SK-N-SH (cell line): ENCODE data around the gene TNIP3. TPM values are rescaled to one million over a fixed set of nuclear protein-coding genes. Genes with fewer than 3 reads are reported as not detected.

Experiments
- CTCF ChIA-PET: fragments of 300-600, 350-600 bp; formaldehyde crosslinking; extraction: SDS; loops from one replicate; lab custom pipeline; 2021; lab: Yijun Ruan, JAX
- POLR2A ChIA-PET: fragments of 350-600 bp; sonication (Branson Sonifier 250); formaldehyde crosslinking; extraction: SDS; loops from one replicate; lab custom pipeline; 2020; ENCODE audit warnings: antibody characterized with exemption, inconsistent platforms; lab: Yijun Ruan, JAX
- DNase-seq: peaks from one replicate; pipeline ENCODE4 v3.0.0; 2012
- H2AFZ ChIP-seq: fragments of 200-600 bp; sonication (generic); 2 replicates; pipeline ENCODE4 v1.8.1; 2016; ENCODE audit warnings: antibody characterized with exemption, mild to moderate bottlenecking, low read depth
- H3F3A ChIP-seq: fragments of 200-600 bp; sonication (generic); replicated peaks from 2 replicates; pipeline ENCODE3; 2016; ENCODE audit warnings: antibody characterized with exemption, mild to moderate bottlenecking; ENCODE audit not compliant: insufficient read depth
- H3K27ac ChIP-seq, 2 experiments: fragments of 200-500 bp in 1 of 2; fragments of 200-600 bp in 1 of 2; sonication (Bioruptor generic) in 1 of 2; sonication (generic), shearing (Covaris generic) in 1 of 2; 2 replicates each; pipeline versions ENCODE4 v1.5.1 to v1.6.1; 2014 to 2016; ENCODE audit warnings: low read depth in 2 of 2, inconsistent platforms in 1 of 2, low read length in 1 of 2, mild to moderate bottlenecking in 1 of 2, mixed read lengths in 1 of 2
- H3K27me3 ChIP-seq: fragments of 200-600 bp; sonication (generic), shearing (Covaris generic); 2 replicates; pipeline ENCODE4 v1.6.1; 2016; ENCODE audit warnings: mixed run types; ENCODE audit not compliant: insufficient read depth
- H3K36me3 ChIP-seq, 2 experiments: fragments of 200-500 bp in 1 of 2; fragments of 200-600 bp in 1 of 2; sonication (Bioruptor generic) in 1 of 2; sonication (generic) in 1 of 2; replicated peaks in 1 of 2; 2 replicates each; pipeline versions ENCODE3 to v1.5.1; 2014 to 2016; ENCODE audit warnings: low read length in 1 of 2, mild to moderate bottlenecking in 1 of 2; ENCODE audit not compliant: insufficient read depth in 2 of 2, control insufficient read depth in 1 of 2
- H3K4me1 ChIP-seq, 2 experiments: fragments of 200-500 bp in 1 of 2; fragments of 200-600 bp in 1 of 2; sonication (Bioruptor generic) in 1 of 2; sonication (generic), shearing (Covaris generic) in 1 of 2; 2 replicates each; pipeline versions ENCODE4 v1.5.1 to v1.6.1; 2014 to 2016; ENCODE audit warnings: low read depth in 1 of 2, low read length in 1 of 2, mixed run types in 1 of 2; ENCODE audit not compliant: insufficient read depth in 2 of 2, control insufficient read depth in 1 of 2
- H3K4me2 ChIP-seq: fragments of 200-600 bp; sonication (generic), shearing (Covaris generic); 2 replicates; pipeline ENCODE4 v1.6.1; 2017; ENCODE audit warnings: mixed run types
- H3K4me3 ChIP-seq, 2 experiments: fragments of 200-500 bp in 1 of 2; fragments of 200-600 bp in 1 of 2; sonication (Bioruptor generic) in 1 of 2; sonication (generic), shearing (Covaris generic) in 1 of 2; 2 replicates each; pipeline versions ENCODE4 v1.5.1 to v1.8.1; 2014 to 2016; ENCODE audit warnings: low read depth in 2 of 2, inconsistent platforms in 1 of 2, low read length in 1 of 2, mild to moderate bottlenecking in 1 of 2, mixed read lengths in 1 of 2, moderate library complexity in 1 of 2
- H3K79me2 ChIP-seq: fragments of 200-600 bp; sonication (generic); 2 replicates; pipeline ENCODE4 v1.8.1; 2017; ENCODE audit warnings: mild to moderate bottlenecking; ENCODE audit not compliant: insufficient read depth
- H3K9ac ChIP-seq: fragments of 200-600 bp; sonication (generic); 2 replicates; pipeline ENCODE4 v1.6.1; 2017; ENCODE audit warnings: mixed run types
- H3K9me2 ChIP-seq: fragments of 200-600 bp; sonication (generic); 2 replicates; pipeline ENCODE4 v1.6.1; 2017; ENCODE audit warnings: mixed run types
- H3K9me3 ChIP-seq: fragments of 200-600 bp; sonication (generic); 2 replicates; pipeline ENCODE4 v1.6.1; 2017; ENCODE audit warnings: mixed run types, mild to moderate bottlenecking, moderate library complexity
- H4K20me1 ChIP-seq: fragments of 200-600 bp; sonication (generic); 2 replicates; pipeline ENCODE4 v1.6.1; 2017; ENCODE audit warnings: mild to moderate bottlenecking, mixed run types; ENCODE audit not compliant: insufficient read depth
- CHD2 ChIP-seq: fragments of 150-350 bp; IDR thresholded peaks from 2 replicates; pipeline ENCODE4 v1.6.1; 2018; ENCODE audit warnings: low read length; ENCODE audit not compliant: partially characterized antibody
- EP300 ChIP-seq, 2 experiments: IDR thresholded peaks; 2 replicates each; pipeline versions ENCODE4 v1.4.0 to v1.6.1; 2012; ENCODE audit warnings: borderline replicate concordance in 1 of 2, low read depth in 1 of 2, low read length in 1 of 2
- EZH2phosphoT487 ChIP-seq: fragments of 200-600 bp; sonication (generic); IDR thresholded peaks from 2 replicates; pipeline ENCODE4 v1.6.1; 2017; ENCODE audit warnings: low read depth, mixed run types, mild to moderate bottlenecking, antibody characterized with exemption, moderate library complexity, borderline replicate concordance
- FOXJ3 ChIP-seq: sonication (generic); formaldehyde crosslinking; IDR thresholded peaks from 2 replicates; pipeline ENCODE4 v1.5.1; 2020; ENCODE audit warnings: mild to moderate bottlenecking, missing genetic modification reagents
- FOXM1 ChIP-seq: IDR thresholded peaks from 2 replicates; pipeline ENCODE4 v1.4.0; 2012; ENCODE audit warnings: low read depth, mild to moderate bottlenecking
- GABPA ChIP-seq: IDR thresholded peaks from 2 replicates; pipeline ENCODE4 v1.4.0; 2012; ENCODE audit warnings: low read depth, mild to moderate bottlenecking
- GATA2 ChIP-seq: sonication (generic); formaldehyde crosslinking; IDR thresholded peaks from 2 replicates; pipeline ENCODE4 v1.5.0; 2020; ENCODE audit warnings: mild to moderate bottlenecking, missing genetic modification reagents
- MXI1 ChIP-seq: IDR thresholded peaks from 2 replicates; pipeline ENCODE4 v1.6.1; 2012; ENCODE audit warnings: mild to moderate bottlenecking, low read depth, low read length, improper control_type of control experiment
- NRF1 ChIP-seq: IDR thresholded peaks from 2 replicates; pipeline ENCODE4 v1.6.1; 2012; ENCODE audit warnings: low read depth, mild to moderate bottlenecking, low read length
- RXRA ChIP-seq: IDR thresholded peaks from 2 replicates; pipeline ENCODE4 v1.4.0; 2012; ENCODE audit warnings: low read depth, mild to moderate bottlenecking, borderline replicate concordance
- SMC3 ChIP-seq: IDR thresholded peaks from 2 replicates; pipeline ENCODE4 v1.6.1; 2012; ENCODE audit warnings: low read depth, low read length, improper control_type of control experiment
- TAF1 ChIP-seq: IDR thresholded peaks from 2 replicates; pipeline ENCODE4 v1.6.1; 2012; ENCODE audit warnings: low read depth, mild to moderate bottlenecking, low read length, moderate library complexity, borderline replicate concordance
- YY1 ChIP-seq: IDR thresholded peaks from 2 replicates; pipeline ENCODE4 v1.4.0; 2012; ENCODE audit warnings: low read depth, mild to moderate bottlenecking
- WGBS: methylation state at CpG from one replicate; pipeline ENCODE4 v1.1.6; 2017; ENCODE audit warnings: low lambda C conversion rate; 5-methylcytosine and 5-hydroxymethylcytosine counted together
- polyA plus RNA-seq, 3 experiments: library from polyadenylated mRNA; depleted of rRNA; stranded (reverse); fragments of >200 nt; gene quantifications; 2 replicates each; pipeline ENCODE4 v1.2.3, GENCODE V29; 2012
- TF ChIP-seq, protein P1 (sequence below): IDR thresholded peaks from 2 replicates; pipeline ENCODE4 v1.4.0; 2012; ENCODE audit warnings: low read depth, borderline replicate concordance
- TF ChIP-seq, protein P2 (sequence below): fragments of 200-600 bp; sonication (generic); IDR thresholded peaks from 2 replicates; pipeline ENCODE4 v1.6.1; 2017; ENCODE audit warnings: antibody characterized with exemption, mild to moderate bottlenecking, moderate library complexity
- TF ChIP-seq, protein P3 (sequence below): fragments of 150-350 bp; IDR thresholded peaks from 2 replicates; pipeline ENCODE4 v1.6.1; 2016; ENCODE audit warnings: mild to moderate bottlenecking, low read depth, low read length
- TF ChIP-seq, protein P4 (sequence below): IDR thresholded peaks from 2 replicates; pipeline ENCODE4 v1.4.0; 2012; ENCODE audit warnings: low read depth

Gene TNIP3
- polyA plus RNA-seq, 1 of the 3 experiments (the other 2 are of a cell fraction), result 0.15 TPM

DNA sequence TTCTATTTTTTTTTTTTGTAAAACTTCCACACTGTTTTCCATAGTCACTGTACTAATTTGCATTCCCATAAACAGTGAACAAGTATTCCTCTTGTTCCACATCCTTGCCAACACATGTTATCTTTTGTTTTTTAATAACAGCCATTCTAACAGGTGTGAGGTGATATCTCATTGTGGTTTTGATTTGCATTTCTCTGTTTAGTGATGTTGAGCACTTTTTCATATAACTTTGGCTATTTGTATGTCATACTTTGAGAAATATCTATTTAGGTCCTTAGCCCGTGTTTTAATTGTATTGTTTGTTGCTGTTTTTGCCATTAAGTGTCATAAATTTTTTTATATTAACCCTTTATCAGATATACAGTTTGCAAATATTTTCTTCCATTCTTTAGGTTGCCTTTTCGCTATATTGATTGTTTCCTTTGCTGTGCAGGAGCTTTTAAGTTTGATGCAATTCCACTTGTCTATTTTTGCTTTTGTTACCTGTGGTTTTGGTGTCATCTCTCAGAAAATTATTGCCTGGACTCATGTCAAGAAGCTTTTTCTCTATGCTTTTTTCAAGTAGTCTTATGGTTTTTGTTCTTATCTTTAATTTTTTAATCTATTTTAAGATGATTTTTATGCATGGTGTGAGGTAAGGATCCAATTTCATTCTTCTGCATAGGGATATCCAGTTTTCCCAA lies 63.9 kb downstream of the TNIP3 start:
- ChIA-PET CTCF (interaction anchor here (0.6 to 1.1 kb wide), 3 partner anchors 29 to 1559 kb away, joined by 3 to 4 read pairs (median 3); no protein-coding TSS in a partner anchor), POLR2A (no interaction called here)
- H3K4me2 ChIP-seq, result no peak overlapping the region
- H3K27me3 ChIP-seq, result no peaks in the 10 kb centered on the region
- H4K20me1 ChIP-seq, result no peaks in the 10 kb centered on the region
- H3K36me3 ChIP-seq, result no peaks in the 10 kb centered on the region
- no peaks in the 10 kb centered on the region for H3K4me1 ChIP-seq
- no peaks in the 10 kb centered on the region for H3F3A ChIP-seq
- H3K9ac ChIP-seq, result no peak overlapping the region
- H3K79me2 ChIP-seq, result no peaks in the 10 kb centered on the region
- no peak overlapping the region for H3K4me3 ChIP-seq
- H3K9me3 ChIP-seq, result no peaks in the 10 kb centered on the region
- no peak overlapping the region for H3K27ac ChIP-seq
- TF ChIP-seq RXRA, result no peak
- TF ChIP-seq, all 33 proteins: peak for 0
- Histone ChIP-seq H3K9me2 (no peaks in the 10 kb centered on the region), H2AFZ (no peak overlapping the region)
- 17% methylated on average over 2 of the region's 2 CpGs for WGBS
- no peak for DNase-seq

DNA sequence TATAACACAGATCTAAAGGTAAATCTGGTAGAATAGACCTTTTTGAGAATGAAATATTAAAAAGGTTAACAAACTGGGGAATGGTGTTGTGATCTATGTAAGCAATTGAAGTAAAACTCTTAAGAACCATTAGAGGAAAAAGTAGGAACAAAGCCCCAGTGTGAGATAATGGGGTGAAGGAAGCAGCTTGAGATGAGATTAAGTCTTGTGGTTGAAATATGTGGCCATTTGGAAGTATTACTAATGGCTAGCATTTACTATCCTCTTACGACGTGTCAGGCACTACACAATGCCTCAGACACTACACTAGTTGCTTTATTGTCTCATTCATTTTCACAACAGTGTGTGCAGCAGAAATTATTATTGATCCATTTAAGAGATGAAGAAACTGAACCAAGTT lies 65.9 kb downstream of the TNIP3 start:
- POLR2A ChIA-PET, result no interaction called here
- no peak overlapping the region for H3K4me2 ChIP-seq

More for the DNA sequence above, 65.9 kb downstream of the TNIP3 start:
- Histone ChIP-seq H3F3A (no peaks in the 10 kb centered on the region), H2AFZ (no peak overlapping the region), H3K27ac (no peak overlapping the region), H3K9me3 (no peaks in the 10 kb centered on the region), H3K4me3 (no peak overlapping the region), H4K20me1 (no peaks in the 10 kb centered on the region), H3K79me2 (no peaks in the 10 kb centered on the region), H3K36me3 (no peaks in the 10 kb centered on the region), H3K4me1 (no peaks in the 10 kb centered on the region), H3K27me3 (no peaks in the 10 kb centered on the region), H3K9ac (no peak overlapping the region), H3K9me2 (no peaks in the 10 kb centered on the region)
- TF ChIP-seq CHD2 (no peak), GATA2 (CRISPR knock-in tag) (no peak), RXRA (no peak), FOXJ3 (CRISPR knock-in tag) (no peak), SMC3 (no peak), FOXM1 (no peak), MXI1 (no peak), GABPA (no peak), EP300 (IDR thresholded peaks at IDR 0.05; ENCODE audit: borderline replicate concordance in 1 of 2, low read depth in 1 of 2, low read length in 1 of 2) (no peak), TAF1 (no peak), NRF1 (no peak), YY1 (no peak), EZH2phosphoT487 (no peak)
- TF ChIP-seq, protein P1, sequence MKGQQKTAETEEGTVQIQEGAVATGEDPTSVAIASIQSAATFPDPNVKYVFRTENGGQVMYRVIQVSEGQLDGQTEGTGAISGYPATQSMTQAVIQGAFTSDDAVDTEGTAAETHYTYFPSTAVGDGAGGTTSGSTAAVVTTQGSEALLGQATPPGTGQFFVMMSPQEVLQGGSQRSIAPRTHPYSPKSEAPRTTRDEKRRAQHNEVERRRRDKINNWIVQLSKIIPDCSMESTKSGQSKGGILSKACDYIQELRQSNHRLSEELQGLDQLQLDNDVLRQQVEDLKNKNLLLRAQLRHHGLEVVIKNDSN, result no peak
- TF ChIP-seq, protein P2, sequence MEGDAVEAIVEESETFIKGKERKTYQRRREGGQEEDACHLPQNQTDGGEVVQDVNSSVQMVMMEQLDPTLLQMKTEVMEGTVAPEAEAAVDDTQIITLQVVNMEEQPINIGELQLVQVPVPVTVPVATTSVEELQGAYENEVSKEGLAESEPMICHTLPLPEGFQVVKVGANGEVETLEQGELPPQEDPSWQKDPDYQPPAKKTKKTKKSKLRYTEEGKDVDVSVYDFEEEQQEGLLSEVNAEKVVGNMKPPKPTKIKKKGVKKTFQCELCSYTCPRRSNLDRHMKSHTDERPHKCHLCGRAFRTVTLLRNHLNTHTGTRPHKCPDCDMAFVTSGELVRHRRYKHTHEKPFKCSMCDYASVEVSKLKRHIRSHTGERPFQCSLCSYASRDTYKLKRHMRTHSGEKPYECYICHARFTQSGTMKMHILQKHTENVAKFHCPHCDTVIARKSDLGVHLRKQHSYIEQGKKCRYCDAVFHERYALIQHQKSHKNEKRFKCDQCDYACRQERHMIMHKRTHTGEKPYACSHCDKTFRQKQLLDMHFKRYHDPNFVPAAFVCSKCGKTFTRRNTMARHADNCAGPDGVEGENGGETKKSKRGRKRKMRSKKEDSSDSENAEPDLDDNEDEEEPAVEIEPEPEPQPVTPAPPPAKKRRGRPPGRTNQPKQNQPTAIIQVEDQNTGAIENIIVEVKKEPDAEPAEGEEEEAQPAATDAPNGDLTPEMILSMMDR, result no peak
- TF ChIP-seq, protein P3, sequence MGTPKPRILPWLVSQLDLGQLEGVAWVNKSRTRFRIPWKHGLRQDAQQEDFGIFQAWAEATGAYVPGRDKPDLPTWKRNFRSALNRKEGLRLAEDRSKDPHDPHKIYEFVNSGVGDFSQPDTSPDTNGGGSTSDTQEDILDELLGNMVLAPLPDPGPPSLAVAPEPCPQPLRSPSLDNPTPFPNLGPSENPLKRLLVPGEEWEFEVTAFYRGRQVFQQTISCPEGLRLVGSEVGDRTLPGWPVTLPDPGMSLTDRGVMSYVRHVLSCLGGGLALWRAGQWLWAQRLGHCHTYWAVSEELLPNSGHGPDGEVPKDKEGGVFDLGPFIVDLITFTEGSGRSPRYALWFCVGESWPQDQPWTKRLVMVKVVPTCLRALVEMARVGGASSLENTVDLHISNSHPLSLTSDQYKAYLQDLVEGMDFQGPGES, result no peak
- TF ChIP-seq, protein P4, sequence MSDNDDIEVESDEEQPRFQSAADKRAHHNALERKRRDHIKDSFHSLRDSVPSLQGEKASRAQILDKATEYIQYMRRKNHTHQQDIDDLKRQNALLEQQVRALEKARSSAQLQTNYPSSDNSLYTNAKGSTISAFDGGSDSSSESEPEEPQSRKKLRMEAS, result no peak
- CTCF ChIA-PET, result no interaction called here
- DNase-seq, result no peak
- WGBS, result 84% methylated on average over 2 of the region's 2 CpGs
